Cardiac fibroblast (primary cell): ENCODE measurements around the gene MET.

Experiments
- DNase-seq, 2 donors: peaks; one replicate each; pipeline versions ENCODE4 v3.0.0 to v3.0.0-alpha.2; 2010; ENCODE audit warnings: low read depth in 2 of 2
- H3K4me3 ChIP-seq, 2 donors: replicated peaks in 1 of 2; 1 replicate in 1 of 2; 2 replicates in 1 of 2; pipeline ENCODE4 v1.5.1; 2011; ENCODE audit warnings: low read depth in 2 of 2, low read length in 2 of 2, mild to moderate bottlenecking in 2 of 2, moderate library complexity in 1 of 2
- TF ChIP-seq, protein P1 (sequence below): IDR thresholded peaks from one replicate; pipeline ENCODE4 v1.5.1; 2011; ENCODE audit warnings: low read depth, mild to moderate bottlenecking, low read length, inconsistent platforms

MET gene

GRCh38 chr7:116805100-116805544 lies 133.1 kb downstream of the MET start:
- no peak overlapping the region for H3K4me3 ChIP-seq
- peak; percentile 28 to 46 for DNase-seq
- TF ChIP-seq, protein P1, sequence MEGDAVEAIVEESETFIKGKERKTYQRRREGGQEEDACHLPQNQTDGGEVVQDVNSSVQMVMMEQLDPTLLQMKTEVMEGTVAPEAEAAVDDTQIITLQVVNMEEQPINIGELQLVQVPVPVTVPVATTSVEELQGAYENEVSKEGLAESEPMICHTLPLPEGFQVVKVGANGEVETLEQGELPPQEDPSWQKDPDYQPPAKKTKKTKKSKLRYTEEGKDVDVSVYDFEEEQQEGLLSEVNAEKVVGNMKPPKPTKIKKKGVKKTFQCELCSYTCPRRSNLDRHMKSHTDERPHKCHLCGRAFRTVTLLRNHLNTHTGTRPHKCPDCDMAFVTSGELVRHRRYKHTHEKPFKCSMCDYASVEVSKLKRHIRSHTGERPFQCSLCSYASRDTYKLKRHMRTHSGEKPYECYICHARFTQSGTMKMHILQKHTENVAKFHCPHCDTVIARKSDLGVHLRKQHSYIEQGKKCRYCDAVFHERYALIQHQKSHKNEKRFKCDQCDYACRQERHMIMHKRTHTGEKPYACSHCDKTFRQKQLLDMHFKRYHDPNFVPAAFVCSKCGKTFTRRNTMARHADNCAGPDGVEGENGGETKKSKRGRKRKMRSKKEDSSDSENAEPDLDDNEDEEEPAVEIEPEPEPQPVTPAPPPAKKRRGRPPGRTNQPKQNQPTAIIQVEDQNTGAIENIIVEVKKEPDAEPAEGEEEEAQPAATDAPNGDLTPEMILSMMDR: no peak

DNA sequence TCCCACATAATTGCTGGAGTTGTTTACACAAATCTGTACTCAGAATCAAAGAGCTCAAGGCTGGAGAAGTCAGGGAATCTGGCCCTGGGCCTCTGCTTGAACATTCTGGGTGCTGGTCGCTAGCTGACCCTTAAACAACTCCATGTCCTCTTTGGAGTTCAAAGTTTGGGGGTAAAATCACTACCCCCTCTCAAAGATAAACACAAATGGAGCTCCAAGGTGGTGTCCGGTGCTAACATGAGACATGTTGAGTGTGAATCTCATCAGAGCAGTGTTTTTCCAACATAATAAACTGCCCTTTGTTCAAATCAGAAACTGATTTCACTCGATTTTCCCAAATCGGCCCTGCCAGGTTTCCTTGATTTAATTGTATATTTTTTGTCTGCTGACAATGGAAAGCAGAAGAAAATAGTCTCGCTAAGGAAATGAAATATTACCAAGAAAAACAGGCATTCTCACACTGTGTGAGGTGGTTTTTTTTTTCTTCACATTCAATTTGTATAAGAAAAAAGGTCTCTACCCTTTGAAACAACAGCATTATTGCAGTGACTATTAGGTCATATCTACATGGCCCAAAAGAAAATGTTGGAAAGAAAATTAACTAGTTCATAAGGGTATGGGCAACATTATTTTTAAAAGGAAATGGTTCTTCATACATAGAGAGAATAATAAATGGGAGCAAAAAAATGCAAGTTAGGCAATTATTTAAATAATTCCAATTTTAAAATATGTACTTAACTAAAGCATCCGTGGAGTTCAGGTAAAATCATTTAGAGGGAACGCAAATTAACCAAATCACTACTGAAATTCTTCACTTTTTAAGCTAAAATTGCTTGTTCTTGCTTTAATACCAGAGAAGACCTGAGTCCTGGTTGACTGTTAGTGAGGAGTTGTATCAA lies 134.3 kb downstream of the MET start:
- H3K4me3 ChIP-seq: no peak overlapping the region
- TF ChIP-seq, protein P1: no peak
- DNase-seq: no peak

GRCh38 chr7:116807011-116807560 lies 135.1 kb downstream of the MET start:
- TF ChIP-seq, protein P1: no peak
- no peak overlapping the region for H3K4me3 ChIP-seq
- no peak for DNase-seq

GRCh38 chr7:116809636-116810266 lies 137.8 kb downstream of the MET start:
- TF ChIP-seq, protein P1: peak; percentile 47
- peak; percentile 80 to 85 for DNase-seq
- H3K4me3 ChIP-seq: no peak overlapping the region

DNA sequence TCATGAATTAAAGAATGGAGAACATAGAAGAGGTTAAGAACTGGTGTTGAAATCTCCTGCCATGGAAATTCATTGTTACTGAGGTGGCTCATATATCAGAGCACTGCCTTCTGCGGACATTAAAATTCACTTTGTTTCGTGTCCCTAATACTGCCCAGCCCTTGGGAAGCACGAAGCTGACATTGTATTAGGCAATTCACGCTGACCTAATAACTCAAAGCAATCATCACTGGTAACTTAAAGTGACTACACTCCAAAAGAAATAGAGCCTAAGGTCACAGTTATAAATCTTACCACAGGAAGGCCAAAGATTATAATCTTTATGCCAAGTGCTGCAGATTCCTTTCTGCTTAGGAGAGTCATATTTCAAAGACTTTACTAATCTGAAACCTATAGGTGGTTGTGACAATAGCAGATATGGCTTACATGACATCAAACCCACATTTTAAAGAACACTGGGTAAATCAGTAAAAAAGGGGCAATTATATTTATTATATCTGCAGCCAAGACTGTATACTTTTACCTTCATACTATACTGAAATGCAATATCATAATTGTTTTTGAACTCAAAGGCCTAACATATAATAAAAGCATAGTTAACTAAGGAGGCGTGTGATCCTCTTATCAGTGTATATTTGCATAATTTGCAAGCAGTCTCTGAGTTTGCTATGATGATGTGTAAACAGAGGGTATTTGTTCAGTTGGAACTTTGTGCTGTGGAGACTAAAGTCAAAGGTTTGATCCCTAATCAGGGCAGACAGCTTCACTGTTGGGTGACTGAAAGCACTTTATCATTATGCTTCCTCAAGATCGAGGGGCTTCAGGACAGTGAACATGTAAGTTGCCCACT lies 138.5 kb downstream of the MET start:
- TF ChIP-seq, protein P1: no peak
- DNase-seq: peak; percentile 10 to 31
- no peak overlapping the region for H3K4me3 ChIP-seq

DNA sequence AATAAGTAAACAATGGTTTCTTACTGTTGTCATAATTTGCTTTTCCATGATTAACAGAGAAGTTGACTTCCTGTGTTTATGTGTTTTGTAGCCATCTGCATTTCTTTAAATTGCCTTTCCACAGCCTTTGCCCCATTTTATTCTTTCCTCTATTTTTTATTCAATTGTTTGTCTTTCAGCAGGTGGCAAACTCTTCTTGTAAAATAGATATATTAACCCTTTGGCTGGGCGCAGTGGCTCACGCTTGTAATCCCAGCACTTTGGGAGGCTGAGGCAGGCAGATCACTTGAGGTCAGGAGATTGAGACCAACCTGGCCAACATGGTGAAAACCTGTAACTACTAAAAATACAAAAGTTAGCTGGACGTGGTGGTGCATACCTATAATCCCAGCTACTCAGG lies 139.8 kb downstream of the MET start:
- DNase-seq: no peak
- H3K4me3 ChIP-seq: no peak overlapping the region
- TF ChIP-seq, protein P1: no peak
